Breast epithelium (tissue), 4 donors: ENCODE data around the gene MAEL. TPM values are rescaled to one million over a fixed set of nuclear protein-coding genes. Genes with fewer than 3 reads are reported as not detected.

ENCODE experiments used
- DNase-seq, 2 donors: peaks; one replicate each; pipeline ENCODE4 v3.0.0-alpha.2; 2019; ENCODE audit warnings: low spot score in 2 of 2
- H3K27ac ChIP-seq, 2 donors: fragments of 200-600 bp; sonication (generic) in 1 of 2; one replicate each; pipeline ENCODE4 v1.5.1; 2016 to 2019; ENCODE audit warnings: mild to moderate bottlenecking in 1 of 2
- H3K27me3 ChIP-seq, 2 donors: fragments of 200-600 bp; sonication (generic) in 1 of 2; one replicate each; pipeline versions ENCODE4 v1.5.1 to v1.6.0; 2017 to 2019; ENCODE audit warnings: control low read depth in 1 of 2, mild to moderate bottlenecking in 1 of 2
- H3K36me3 ChIP-seq: fragments of 200-600 bp; one replicate; pipeline ENCODE4 v1.5.1; 2019
- H3K4me1 ChIP-seq, 2 donors: fragments of 200-600 bp; sonication (generic); one replicate each; pipeline ENCODE4 v1.5.1; 2016 to 2019; ENCODE audit warnings: control low read depth in 1 of 2
- H3K4me3 ChIP-seq, 3 donors: fragments of 200-600 bp; sonication (generic); 1 replicate in 2 of 3; 2 replicates in 1 of 3; pipeline ENCODE4 v1.5.1; 2016 to 2019; ENCODE audit warnings: mild to moderate bottlenecking in 3 of 3, moderate library complexity in 2 of 3
- H3K9me3 ChIP-seq, 2 donors: fragments of 200-600 bp; sonication (generic) in 1 of 2; one replicate each; pipeline ENCODE4 v1.5.1; 2016 to 2019; ENCODE audit warnings: control low read depth in 1 of 2
- POLR2A ChIP-seq: fragments of 450-650 bp; IDR thresholded peaks from one replicate; pipeline ENCODE4 v1.6.1; 2016; ENCODE audit warnings: antibody characterized with exemption, mild to moderate bottlenecking, moderate library complexity
- POLR2AphosphoS5 ChIP-seq, 3 donors: sonication (generic); formaldehyde crosslinking; IDR thresholded peaks; one replicate each; pipeline ENCODE4 v1.6.1; 2017; ENCODE audit warnings: antibody characterized with exemption in 3 of 3
- intact Hi-C: fragments of 100-400 bp; cut with DNase I; formaldehyde crosslinking; loops from one replicate; pipeline ENCODE4 v1.15.1; 2023; ENCODE audit warnings: low total_unique reads
- total RNA-seq, 3 donors: library from RNA; depleted of rRNA; stranded (reverse); fragments of >200 nt; gene quantifications; one replicate each; pipeline ENCODE4 v1.1.0, GENCODE V29; 2016
- TF ChIP-seq, protein P1 (sequence below), 3 donors: fragments of 450-650 bp; IDR thresholded peaks; one replicate each; pipeline ENCODE4 v1.5.1; 2016 to 2017; ENCODE audit warnings: antibody characterized with exemption in 3 of 3, mild to moderate bottlenecking in 3 of 3, moderate library complexity in 3 of 3

The MAEL gene
- total RNA-seq, 3 donors from 2014 or later = 0.15 TPM; not detected in 2

DNA sequence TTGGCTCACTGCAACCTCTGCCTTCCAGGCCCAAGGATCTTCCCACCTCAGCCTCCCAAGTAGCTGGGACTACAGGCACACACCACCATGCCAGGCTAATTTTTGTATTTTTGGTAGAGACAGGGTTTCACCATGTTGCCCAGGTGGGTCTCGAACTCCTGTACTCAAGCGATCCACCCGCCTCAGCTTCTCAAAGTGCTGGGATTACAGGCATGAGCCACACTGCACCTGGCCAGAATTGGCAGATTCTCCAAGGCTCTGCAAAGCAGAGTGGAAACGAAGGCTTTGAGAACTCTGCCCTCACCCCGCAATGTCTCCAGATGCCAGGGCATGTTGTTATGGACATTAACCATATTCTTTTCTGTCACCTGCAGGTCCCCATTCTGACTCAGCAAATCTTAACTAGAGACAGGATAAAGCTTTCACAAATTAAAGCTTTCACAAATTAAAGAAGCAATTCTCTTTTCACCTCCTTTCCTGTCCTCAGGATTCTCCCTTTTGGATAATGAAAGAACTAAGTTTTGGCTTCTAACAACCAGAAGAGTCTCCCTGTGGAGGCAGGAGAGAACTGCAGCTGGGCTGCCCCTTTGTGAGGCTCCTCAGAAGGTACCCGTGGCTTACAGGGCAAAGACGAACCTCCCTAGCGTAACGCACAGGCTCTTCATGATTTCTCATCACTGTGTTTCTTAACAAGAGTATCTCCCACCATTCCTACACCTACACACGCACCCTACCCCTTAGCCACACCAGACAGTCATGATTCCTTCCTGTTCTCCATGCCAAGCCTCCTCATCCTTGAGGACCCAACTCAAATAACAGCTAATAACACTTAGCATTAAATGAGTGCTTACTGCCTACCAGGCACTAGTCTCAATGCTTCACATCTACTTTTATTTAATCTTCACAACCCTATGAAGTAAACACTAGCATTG is 71.3 kb downstream of the MAEL start:
- Histone ChIP-seq H3K36me3 (no peaks in the 10 kb centered on the region), H3K4me1 (no peaks in the 10 kb centered on the region), H3K4me3 (no peak overlapping the region), H3K9me3 (no peaks in the 10 kb centered on the region), H3K27me3 (peaks cover 0 to 6% of the 10 kb centered on the region in 2 donors), H3K27ac (no peak overlapping the region)
- no peak for TF ChIP-seq POLR2AphosphoS5 (IDR thresholded peaks at IDR 0.05)
- TF ChIP-seq, protein P1, sequence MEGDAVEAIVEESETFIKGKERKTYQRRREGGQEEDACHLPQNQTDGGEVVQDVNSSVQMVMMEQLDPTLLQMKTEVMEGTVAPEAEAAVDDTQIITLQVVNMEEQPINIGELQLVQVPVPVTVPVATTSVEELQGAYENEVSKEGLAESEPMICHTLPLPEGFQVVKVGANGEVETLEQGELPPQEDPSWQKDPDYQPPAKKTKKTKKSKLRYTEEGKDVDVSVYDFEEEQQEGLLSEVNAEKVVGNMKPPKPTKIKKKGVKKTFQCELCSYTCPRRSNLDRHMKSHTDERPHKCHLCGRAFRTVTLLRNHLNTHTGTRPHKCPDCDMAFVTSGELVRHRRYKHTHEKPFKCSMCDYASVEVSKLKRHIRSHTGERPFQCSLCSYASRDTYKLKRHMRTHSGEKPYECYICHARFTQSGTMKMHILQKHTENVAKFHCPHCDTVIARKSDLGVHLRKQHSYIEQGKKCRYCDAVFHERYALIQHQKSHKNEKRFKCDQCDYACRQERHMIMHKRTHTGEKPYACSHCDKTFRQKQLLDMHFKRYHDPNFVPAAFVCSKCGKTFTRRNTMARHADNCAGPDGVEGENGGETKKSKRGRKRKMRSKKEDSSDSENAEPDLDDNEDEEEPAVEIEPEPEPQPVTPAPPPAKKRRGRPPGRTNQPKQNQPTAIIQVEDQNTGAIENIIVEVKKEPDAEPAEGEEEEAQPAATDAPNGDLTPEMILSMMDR (IDR thresholded peaks at IDR 0.05) = no peak
- no peak for TF ChIP-seq POLR2A
- intact Hi-C loops = loop anchor here (10.0 kb wide), 1 partner anchor 384 kb away; no protein-coding TSS in a partner anchor
- no peak for DNase-seq

GRCh38 chr1:167061073-167061464 is 72.0 kb downstream of the MAEL start:
- Histone ChIP-seq H3K9me3 (no peaks in the 10 kb centered on the region), H3K27me3 (peaks cover 0 to 6% of the 10 kb centered on the region in 2 donors), H3K4me3 (no peak overlapping the region), H3K36me3 (no peaks in the 10 kb centered on the region), H3K4me1 (no peaks in the 10 kb centered on the region), H3K27ac (no peak overlapping the region)
- no peak for DNase-seq
- intact Hi-C loops = loop anchor here (10.0 kb wide), 1 partner anchor 384 kb away; no protein-coding TSS in a partner anchor
- TF ChIP-seq POLR2A = no peak
- no peak for TF ChIP-seq POLR2AphosphoS5 (IDR thresholded peaks at IDR 0.05)
- TF ChIP-seq, protein P1 (IDR thresholded peaks at IDR 0.05) = no peak

- TF ChIP-seq, protein P1 (IDR thresholded peaks at IDR 0.05) = no peak
- TF ChIP-seq POLR2A = no peak
- no peak for TF ChIP-seq POLR2AphosphoS5 (IDR thresholded peaks at IDR 0.05)
- Histone ChIP-seq H3K27me3 (peaks cover 0 to 4% of the 10 kb centered on the region in 2 donors), H3K4me1 (no peaks in the 10 kb centered on the region), H3K4me3 (no peak overlapping the region), H3K36me3 (no peaks in the 10 kb centered on the region), H3K9me3 (no peaks in the 10 kb centered on the region), H3K27ac (no peak overlapping the region)
- DNase-seq = no peak
- intact Hi-C loops = loop anchor here (10.0 kb wide), 1 partner anchor 380 kb away; no protein-coding TSS in a partner anchor
Observed at GRCh38 chr1:167064621-167065020, 75.5 kb downstream of the MAEL start.

DNA sequence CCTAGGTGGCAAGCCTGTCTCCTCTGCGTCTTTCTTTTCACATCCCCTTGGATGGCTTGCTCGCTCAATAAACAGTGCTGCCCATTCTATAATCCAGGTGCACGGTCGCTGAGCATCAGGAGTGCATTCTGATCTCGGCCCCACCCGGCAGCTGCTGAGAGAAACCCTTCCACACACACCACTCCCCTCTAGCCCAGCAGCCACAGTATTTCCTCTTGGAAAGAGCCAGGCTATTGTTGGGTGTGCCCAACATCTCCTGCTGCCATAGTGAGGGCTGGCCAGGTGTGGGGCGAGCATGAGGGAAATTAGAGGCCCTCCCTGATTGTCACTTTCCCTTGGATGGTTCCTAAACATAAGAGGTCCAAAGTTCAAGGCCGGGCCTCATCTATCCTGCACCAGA is 76.4 kb downstream of the MAEL start:
- no peaks in the 10 kb centered on the region for H3K36me3 ChIP-seq
- no peaks in the 10 kb centered on the region for H3K9me3 ChIP-seq
- no peak overlapping the region for H3K4me3 ChIP-seq
- no peaks in the 10 kb centered on the region for H3K27me3 ChIP-seq
- no peak for DNase-seq
- H3K4me1 ChIP-seq = no peaks in the 10 kb centered on the region
- no peak for TF ChIP-seq POLR2AphosphoS5 (IDR thresholded peaks at IDR 0.05)
- intact Hi-C loops = loop anchor here (10.0 kb wide), 1 partner anchor 379 kb away; no protein-coding TSS in a partner anchor
- H3K27ac ChIP-seq = no peak overlapping the region

DNA sequence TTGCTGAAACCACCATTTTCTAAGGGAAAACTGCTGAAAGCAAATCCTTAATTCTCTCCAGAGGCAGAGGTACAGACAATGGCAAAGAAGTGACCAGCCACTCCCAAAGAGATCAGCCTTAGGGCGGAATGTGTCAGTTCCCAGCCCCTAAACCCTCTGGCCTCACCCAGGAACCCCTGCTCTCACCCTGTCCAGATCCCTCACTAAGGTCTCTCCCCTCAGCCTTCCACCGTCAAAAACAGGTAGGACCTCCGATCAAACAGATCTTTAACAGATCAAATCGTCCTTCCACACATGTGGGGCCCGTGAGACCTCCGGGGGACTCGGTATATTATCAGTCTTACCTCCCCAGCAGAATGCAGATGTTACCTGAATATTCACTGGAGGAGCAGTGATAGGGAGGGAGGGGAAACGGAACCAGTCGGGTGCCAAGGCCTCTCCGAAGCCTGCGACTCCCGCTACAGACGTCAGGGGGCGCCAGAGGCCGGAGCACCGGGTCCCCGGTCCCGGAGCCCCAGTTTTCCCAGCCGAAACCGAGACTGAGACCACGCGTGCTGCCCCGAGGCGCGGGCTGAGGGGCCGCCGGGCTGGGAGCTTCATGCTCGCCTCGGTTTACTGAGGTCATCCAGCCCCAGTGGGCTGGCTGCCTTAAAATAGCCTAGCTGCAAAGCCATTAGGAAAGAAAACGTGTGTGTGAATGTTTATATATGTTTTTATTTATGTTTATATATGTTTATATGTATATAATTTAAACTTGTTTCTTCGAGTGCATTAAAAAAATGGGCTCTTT is 77.4 kb downstream of the MAEL start:
- no peaks in the 10 kb centered on the region for H3K9me3 ChIP-seq
- no peaks in the 10 kb centered on the region for H3K27me3 ChIP-seq
- H3K36me3 ChIP-seq = no peaks in the 10 kb centered on the region
- peak; percentile 44 to 76 for DNase-seq
- no peaks in the 10 kb centered on the region for H3K4me1 ChIP-seq
- intact Hi-C loops = loop anchor here (10.0 kb wide), 1 partner anchor 378 kb away; no protein-coding TSS in a partner anchor
- TF ChIP-seq, protein P1 (IDR thresholded peaks at IDR 0.05) = peak; percentile 33 to 93 (median 92)
- no peak for TF ChIP-seq POLR2AphosphoS5 (IDR thresholded peaks at IDR 0.05)
- peak overlapping the region in 2 of 3 donors; percentile 25 to 52 for H3K4me3 ChIP-seq
- no peak overlapping the region for H3K27ac ChIP-seq
